Activated naive CD8-positive, alpha-beta T cell treated with anti-CD3 and anti-CD28 coated beads, Interleukin-2, amount 10 ng/mL, durations not matched to agents 7 days and 5 days (primary cell): Measurements from ENCODE around the gene ZNF575. TPM values are rescaled to one million over a fixed set of nuclear protein-coding genes. Genes with fewer than 3 reads are reported as not detected.

Experiments
- ATAC-seq: fragments of 150-1000 bp; cut with Tn5 transposase; one replicate; pipeline ENCODE4 v1.10.0; 2021; ENCODE audit warnings: low read depth, moderate library complexity
- POLR2A ChIA-PET: fragments of 350-600 bp; sonication (Branson Sonifier 250); formaldehyde crosslinking; loops from one replicate; lab custom pipeline; 2021; ENCODE audit warnings: antibody characterized with exemption; lab: Charles Lee
- DNase-seq: peaks from one replicate; pipeline ENCODE4 v3.0.0; 2021
- H3K27ac Mint-ChIP-seq: one replicate; pipeline ENCODE4 v1.8.0; 2022; ENCODE audit warnings: mild to moderate bottlenecking, mixed read lengths
- H3K27me3 Mint-ChIP-seq: one replicate; pipeline ENCODE4 v1.8.0; 2022; ENCODE audit warnings: mild to moderate bottlenecking, moderate library complexity, mixed read lengths
- H3K36me3 Mint-ChIP-seq: one replicate; pipeline ENCODE4 v1.8.0; 2021; ENCODE audit warnings: mild to moderate bottlenecking, mixed read lengths
- H3K4me1 Mint-ChIP-seq: one replicate; pipeline ENCODE4 v1.8.0; 2021; ENCODE audit warnings: mixed read lengths
- H3K4me3 Mint-ChIP-seq: one replicate; pipeline ENCODE4 v1.8.0; 2022; ENCODE audit warnings: mild to moderate bottlenecking, moderate library complexity, mixed read lengths
- H3K9me3 Mint-ChIP-seq: one replicate; pipeline ENCODE4 v1.8.0; 2021; ENCODE audit warnings: mixed read lengths
- total RNA-seq, 2 experiments: library from RNA; stranded (reverse); gene quantifications; one replicate each; pipeline ENCODE4 v1.2.3, GENCODE V29; 2021

The ZNF575 gene
- total RNA-seq, 2 experiments from 2014 or later = 3.9 to 4.6 TPM

GRCh38 chr19:43552616-43553015, 19.6 kb downstream of the ZNF575 start:
- DNase-seq (no peak), ATAC-seq (no peak)
- Mint-ChIP-seq H3K4me1 (peaks cover 4% of the 10 kb centered on the region), H3K27ac (no peak overlapping the region), H3K27me3 (no peaks in the 10 kb centered on the region), H3K9me3 (no peaks in the 10 kb centered on the region), H3K36me3 (peaks cover 11% of the 10 kb centered on the region), H3K4me3 (no peak overlapping the region)
- POLR2A ChIA-PET = interaction anchor here (1.2 kb wide), 1 partner anchor 20 kb away, joined by 3 read pairs; the partner anchor contains the start of gene ZNF575

- no peak for DNase-seq
- POLR2A ChIA-PET = interaction anchor here (2.5 kb wide), 1 partner anchor 20 kb away, joined by 14 read pairs; the partner anchor contains the start of gene ZNF575
- Mint-ChIP-seq H3K27me3 (no peaks in the 10 kb centered on the region), H3K27ac (no peak overlapping the region), H3K36me3 (peaks cover 11% of the 10 kb centered on the region), H3K4me1 (peaks cover 4% of the 10 kb centered on the region), H3K9me3 (no peaks in the 10 kb centered on the region), H3K4me3 (no peak overlapping the region)
- ATAC-seq = no peak
Measured at GRCh38 chr19:43553656-43554055, 20.7 kb downstream of the ZNF575 start.

GRCh38 chr19:43554317-43554895, 21.4 kb downstream of the ZNF575 start:
- POLR2A ChIA-PET = interaction anchor here (1.5 to 3.4 kb wide), 3 partner anchors 21 to 41 kb away, joined by 6 to 30 read pairs (median 14); partner anchors contain the start of genes IRGQ, PINLYP, XRCC1 and ZNF575
- peak overlapping the region; percentile 44 for H3K27ac Mint-ChIP-seq
- peaks cover 4% of the 10 kb centered on the region for H3K4me1 Mint-ChIP-seq
- H3K36me3 Mint-ChIP-seq = peaks cover 11% of the 10 kb centered on the region
- DNase-seq = no peak
- no peak for ATAC-seq
- no peaks in the 10 kb centered on the region for H3K9me3 Mint-ChIP-seq
- H3K27me3 Mint-ChIP-seq = no peaks in the 10 kb centered on the region
- no peak overlapping the region for H3K4me3 Mint-ChIP-seq

GRCh38 chr19:43555185-43555770, 22.3 kb downstream of the ZNF575 start:
- Mint-ChIP-seq H3K36me3 (peaks cover 12% of the 10 kb centered on the region), H3K9me3 (no peaks in the 10 kb centered on the region), H3K27ac (peak overlapping the region; percentile 44), H3K4me3 (no peak overlapping the region), H3K4me1 (peaks cover 5% of the 10 kb centered on the region), H3K27me3 (no peaks in the 10 kb centered on the region)
- peak; percentile 80 for DNase-seq
- POLR2A ChIA-PET = interaction anchor here (1.0 to 3.4 kb wide), 6 partner anchors 9 to 41 kb away, joined by 3 to 30 read pairs (median 6); partner anchors contain the start of genes IRGQ, PINLYP, XRCC1 and ZNF575
- ATAC-seq = peak; percentile 97

DNA sequence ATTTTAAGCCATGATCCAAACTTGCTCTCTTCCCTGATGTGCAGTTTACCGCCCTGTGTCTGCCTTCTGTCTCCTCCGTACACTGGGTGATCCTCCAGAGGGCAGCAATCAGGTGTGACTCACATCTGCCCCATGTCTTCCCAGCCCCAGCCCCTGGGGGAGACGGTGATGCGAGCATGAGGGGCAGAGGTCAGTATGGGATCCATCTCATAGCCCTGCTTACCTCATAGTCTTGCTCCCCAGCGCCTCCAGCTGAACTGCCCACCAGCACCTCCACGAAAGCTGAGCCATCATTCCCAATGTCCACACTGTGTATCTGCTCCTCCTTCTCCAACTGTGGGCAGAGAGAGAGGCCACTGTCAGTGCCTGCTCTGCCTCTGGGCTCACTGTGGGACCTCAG, 27.7 kb downstream of the ZNF575 start:
- Mint-ChIP-seq H3K9me3 (no peaks in the 10 kb centered on the region), H3K4me3 (no peak overlapping the region), H3K27me3 (no peaks in the 10 kb centered on the region), H3K4me1 (peaks cover 25% of the 10 kb centered on the region), H3K36me3 (peaks cover 13% of the 10 kb centered on the region), H3K27ac (peak overlapping the region; percentile 89)
- POLR2A ChIA-PET = interaction anchor here (1.0 to 4.2 kb wide), 4 partner anchors 11 to 35 kb away, joined by 3 to 22 read pairs (median 4); partner anchors contain the start of gene ZNF575
- ATAC-seq = no peak
- DNase-seq = no peak

DNA sequence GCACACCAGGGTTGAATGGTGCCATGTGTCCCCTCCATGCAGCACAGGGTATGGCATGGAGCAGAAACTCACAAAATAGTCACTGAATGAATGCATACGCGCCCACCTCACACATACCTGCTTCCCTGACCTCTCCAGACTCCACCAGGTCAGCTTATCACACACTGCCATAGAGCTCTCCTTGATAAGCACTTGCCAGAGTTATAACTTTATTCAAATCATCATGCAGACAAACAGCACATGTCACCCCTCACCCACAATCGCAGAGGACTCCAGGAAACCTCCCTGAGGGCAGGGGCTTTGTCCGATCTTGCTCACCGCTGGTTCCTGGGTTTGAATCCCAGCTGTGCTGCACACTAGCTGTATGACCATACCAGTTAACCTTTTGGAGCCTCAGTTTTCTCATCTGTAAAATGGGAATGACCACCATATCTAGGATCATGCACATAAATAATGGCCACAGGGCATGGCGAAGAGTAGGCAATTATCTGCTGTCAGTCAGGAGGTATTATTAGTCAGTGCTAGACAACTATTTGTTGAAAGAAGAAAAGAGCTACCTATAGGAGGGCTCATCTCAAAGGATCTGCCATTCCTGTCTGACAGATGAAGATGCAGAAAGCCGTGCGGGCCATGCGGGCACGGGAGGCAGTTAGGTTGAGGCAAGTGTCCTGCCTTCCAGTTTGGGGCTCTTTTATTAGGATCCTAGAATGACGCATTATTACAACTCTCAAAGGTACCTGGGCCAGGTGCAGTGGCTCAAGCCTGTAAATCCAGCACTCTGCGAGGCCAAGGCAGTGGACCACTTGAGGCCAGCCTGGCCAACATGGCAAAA, 28.4 kb downstream of the ZNF575 start:
- POLR2A ChIA-PET = interaction anchor here (0.8 to 4.2 kb wide), 5 partner anchors 10 to 35 kb away, joined by 3 to 22 read pairs (median 4); partner anchors contain the start of gene ZNF575
- peaks cover 25% of the 10 kb centered on the region for H3K4me1 Mint-ChIP-seq

DNA sequence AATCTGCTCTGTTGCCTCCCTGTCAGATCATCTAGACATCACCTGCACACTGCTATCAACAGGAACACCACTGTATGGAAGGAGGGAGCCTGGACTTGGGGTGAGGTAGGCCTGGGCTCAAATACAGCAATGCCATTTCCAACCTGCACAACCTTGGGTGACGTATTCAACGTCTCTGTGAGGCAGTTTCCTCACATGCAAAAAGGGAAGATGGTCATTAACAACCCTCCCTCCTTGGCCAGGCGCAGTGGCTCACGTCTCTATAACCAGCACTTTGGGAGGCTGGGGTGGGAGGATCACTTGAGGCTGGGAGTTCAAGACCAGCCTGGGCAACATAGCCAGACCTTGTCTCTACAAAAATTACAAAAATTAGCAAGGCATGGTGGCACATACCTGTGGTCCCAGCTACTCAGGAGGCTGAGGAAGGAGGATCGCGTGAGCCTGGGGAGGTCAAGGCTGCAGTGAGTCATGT, 29.3 kb downstream of the ZNF575 start:
- no peaks in the 10 kb centered on the region for H3K27me3 Mint-ChIP-seq
- peak overlapping the region; percentile 89 for H3K27ac Mint-ChIP-seq
- peak overlapping the region; percentile 62 for H3K4me3 Mint-ChIP-seq
- DNase-seq = no peak
- no peaks in the 10 kb centered on the region for H3K9me3 Mint-ChIP-seq
- POLR2A ChIA-PET = interaction anchor here (1.0 to 4.2 kb wide), 3 partner anchors 13 to 34 kb away, joined by 4 to 22 read pairs (median 4); partner anchors contain the start of genes IRGQ, PINLYP, XRCC1 and ZNF575
- H3K36me3 Mint-ChIP-seq = peaks cover 17% of the 10 kb centered on the region
- ATAC-seq = no peak
- H3K4me1 Mint-ChIP-seq = peaks cover 27% of the 10 kb centered on the region

More for the DNA sequence above, 28.4 kb downstream of the ZNF575 start:
- H3K9me3 Mint-ChIP-seq = no peaks in the 10 kb centered on the region
- H3K4me3 Mint-ChIP-seq = peak overlapping the region; percentile 21
- H3K27me3 Mint-ChIP-seq = no peaks in the 10 kb centered on the region
- H3K36me3 Mint-ChIP-seq = peaks cover 13% of the 10 kb centered on the region
- peak overlapping the region; percentile 89 for H3K27ac Mint-ChIP-seq
- ATAC-seq (no peak), DNase-seq (no peak)

GRCh38 chr19:43562698-43563241, 29.8 kb downstream of the ZNF575 start:
- POLR2A ChIA-PET = interaction anchor here (1.0 to 4.2 kb wide), 4 partner anchors 7 to 34 kb away, joined by 4 to 22 read pairs (median 6); partner anchors contain the start of genes IRGQ, PINLYP, XRCC1 and ZNF575
- peaks cover 27% of the 10 kb centered on the region for H3K4me1 Mint-ChIP-seq
- no peaks in the 10 kb centered on the region for H3K27me3 Mint-ChIP-seq
- peak overlapping the region; percentile 89 for H3K27ac Mint-ChIP-seq
- H3K36me3 Mint-ChIP-seq = peaks cover 17% of the 10 kb centered on the region
- ATAC-seq = peak; percentile 91
- no peaks in the 10 kb centered on the region for H3K9me3 Mint-ChIP-seq
- peak overlapping the region; percentile 62 for H3K4me3 Mint-ChIP-seq
- peak; percentile 70 for DNase-seq

GRCh38 chr19:43563816-43564457, 30.9 kb downstream of the ZNF575 start:
- Mint-ChIP-seq H3K4me1 (peaks cover 27% of the 10 kb centered on the region), H3K9me3 (no peaks in the 10 kb centered on the region), H3K27me3 (no peaks in the 10 kb centered on the region), H3K27ac (peak overlapping the region; percentile 89), H3K4me3 (peak overlapping the region; percentile 1), H3K36me3 (peaks cover 17% of the 10 kb centered on the region)
- POLR2A ChIA-PET = interaction anchor here (1.0 to 4.2 kb wide), 3 partner anchors 8 to 371 kb away, joined by 3 to 22 read pairs (median 7); partner anchors contain the start of genes ZNF45 and ZNF575
- DNase-seq (no peak), ATAC-seq (no peak)

DNA sequence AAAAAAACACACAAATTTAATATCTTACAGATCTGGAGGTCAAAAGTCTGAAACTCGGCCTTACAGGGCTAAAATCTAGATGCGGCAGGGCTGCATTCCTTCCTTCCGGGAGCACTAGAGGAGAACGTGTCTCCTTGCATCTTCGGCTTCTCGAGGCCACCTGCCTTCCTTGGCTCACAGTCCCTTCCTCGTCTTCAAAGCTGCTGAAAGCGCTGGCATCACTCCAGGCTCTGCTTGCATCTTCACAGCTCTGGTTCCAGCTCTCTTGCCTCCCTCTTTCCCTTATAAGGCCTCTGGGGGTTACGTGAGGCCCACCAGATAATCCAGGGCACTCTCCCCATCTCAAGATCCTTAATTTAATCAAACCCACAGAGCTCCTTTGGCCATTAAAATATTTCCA, 31.8 kb downstream of the ZNF575 start:
- peak overlapping the region; percentile 5 for H3K27ac Mint-ChIP-seq
- POLR2A ChIA-PET = interaction anchor here (1.0 to 2.7 kb wide), 3 partner anchors 9 to 370 kb away, joined by 3 to 7 read pairs (median 3); partner anchors contain the start of gene ZNF45
- H3K27me3 Mint-ChIP-seq = no peaks in the 10 kb centered on the region
- H3K36me3 Mint-ChIP-seq = peaks cover 15% of the 10 kb centered on the region
- ATAC-seq (no peak), DNase-seq (no peak)
- no peak overlapping the region for H3K4me3 Mint-ChIP-seq
- peaks cover 26% of the 10 kb centered on the region for H3K4me1 Mint-ChIP-seq
- no peaks in the 10 kb centered on the region for H3K9me3 Mint-ChIP-seq

- no peak for DNase-seq
- Mint-ChIP-seq H3K9me3 (no peaks in the 10 kb centered on the region), H3K27ac (no peak overlapping the region), H3K36me3 (peaks cover 3% of the 10 kb centered on the region), H3K27me3 (no peaks in the 10 kb centered on the region), H3K4me1 (peaks cover 14% of the 10 kb centered on the region), H3K4me3 (no peak overlapping the region)
- no peak for ATAC-seq
- POLR2A ChIA-PET = no interaction called here
Measured at GRCh38 chr19:43569657-43570056, 36.7 kb downstream of the ZNF575 start.

DNA sequence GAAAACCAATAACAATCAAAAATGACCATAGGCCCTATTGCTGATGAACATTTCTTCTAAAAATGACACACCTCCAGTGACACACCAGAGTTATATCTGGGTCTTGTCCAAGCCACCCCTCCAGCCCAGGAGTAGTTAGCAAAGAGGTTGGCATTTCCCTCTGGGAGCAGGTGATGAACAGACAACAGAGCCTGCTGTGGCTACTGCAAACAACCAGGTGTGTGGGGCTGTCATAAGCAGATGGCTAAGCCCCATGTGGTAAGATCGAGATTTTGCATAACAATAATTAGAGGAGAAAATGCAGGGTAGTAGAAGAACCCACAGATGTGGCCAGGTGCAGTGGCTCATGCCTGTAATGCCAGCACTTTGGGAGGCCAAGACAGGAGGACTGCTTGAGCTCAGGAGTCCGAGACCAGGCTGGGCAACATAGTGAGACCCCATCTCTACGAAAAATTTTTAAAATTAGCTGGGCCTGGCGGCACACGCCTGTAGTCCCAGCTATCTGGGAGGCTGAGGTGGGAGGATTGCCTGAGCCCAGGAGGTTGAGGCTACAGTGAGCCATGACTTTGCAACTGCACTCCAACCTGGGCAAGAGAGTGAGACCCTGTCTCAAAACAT, 37.3 kb downstream of the ZNF575 start:
- DNase-seq (no peak), ATAC-seq (no peak)
- Mint-ChIP-seq H3K4me3 (no peak overlapping the region), H3K9me3 (no peaks in the 10 kb centered on the region), H3K4me1 (peaks cover 19% of the 10 kb centered on the region), H3K36me3 (peaks cover 6% of the 10 kb centered on the region), H3K27ac (no peak overlapping the region), H3K27me3 (no peaks in the 10 kb centered on the region)
- POLR2A ChIA-PET = no interaction called here
